ENCODE data around the gene REC114.
"Not testable (repeated sequence)": the region's sequence is repeated elsewhere in the genome, so short reads cannot be mapped to it uniquely, and the experiment has no call there.

The REC114 gene

DNA sequence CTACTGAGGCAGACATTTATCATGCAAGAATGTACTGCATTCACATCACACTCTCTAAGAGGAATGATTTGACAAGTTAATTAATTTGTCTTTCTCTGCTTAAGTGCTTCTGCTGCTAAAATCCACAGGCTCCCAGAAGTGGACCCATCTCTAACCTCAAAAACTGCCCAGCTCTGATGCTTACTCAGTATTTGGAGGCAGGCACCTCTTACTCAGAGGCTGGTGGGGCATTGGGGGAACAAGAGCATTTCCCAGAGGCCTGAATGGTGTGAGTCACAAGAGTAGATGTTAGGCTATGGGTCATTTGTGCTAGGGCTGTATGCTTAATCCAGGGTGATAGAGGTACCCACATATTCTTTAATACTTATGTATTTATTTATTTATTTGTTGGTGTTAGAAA, 39.8 kb upstream of the REC114 start:
- no peak for DNase-seq
- no peak overlapping the region for H3K27ac ChIP-seq
- no peaks in the 10 kb centered on the region for H3K36me3 ChIP-seq (replicated peaks)
- TF ChIP-seq, protein P1, sequence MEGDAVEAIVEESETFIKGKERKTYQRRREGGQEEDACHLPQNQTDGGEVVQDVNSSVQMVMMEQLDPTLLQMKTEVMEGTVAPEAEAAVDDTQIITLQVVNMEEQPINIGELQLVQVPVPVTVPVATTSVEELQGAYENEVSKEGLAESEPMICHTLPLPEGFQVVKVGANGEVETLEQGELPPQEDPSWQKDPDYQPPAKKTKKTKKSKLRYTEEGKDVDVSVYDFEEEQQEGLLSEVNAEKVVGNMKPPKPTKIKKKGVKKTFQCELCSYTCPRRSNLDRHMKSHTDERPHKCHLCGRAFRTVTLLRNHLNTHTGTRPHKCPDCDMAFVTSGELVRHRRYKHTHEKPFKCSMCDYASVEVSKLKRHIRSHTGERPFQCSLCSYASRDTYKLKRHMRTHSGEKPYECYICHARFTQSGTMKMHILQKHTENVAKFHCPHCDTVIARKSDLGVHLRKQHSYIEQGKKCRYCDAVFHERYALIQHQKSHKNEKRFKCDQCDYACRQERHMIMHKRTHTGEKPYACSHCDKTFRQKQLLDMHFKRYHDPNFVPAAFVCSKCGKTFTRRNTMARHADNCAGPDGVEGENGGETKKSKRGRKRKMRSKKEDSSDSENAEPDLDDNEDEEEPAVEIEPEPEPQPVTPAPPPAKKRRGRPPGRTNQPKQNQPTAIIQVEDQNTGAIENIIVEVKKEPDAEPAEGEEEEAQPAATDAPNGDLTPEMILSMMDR (IDR thresholded peaks at IDR 0.05; ENCODE audit: low read depth, low read length, missing control alignments), result no peak
- no peak overlapping the region for H3K4me3 ChIP-seq (ENCODE audit: low read depth, low read length)
- H3K27me3 ChIP-seq (replicated peaks), result no peaks in the 10 kb centered on the region
- in situ Hi-C loops (cut with HindIII; ENCODE audit: low pct_ligation_motif_present, low sequenced_read_pairs), result no loop called here

DNA sequence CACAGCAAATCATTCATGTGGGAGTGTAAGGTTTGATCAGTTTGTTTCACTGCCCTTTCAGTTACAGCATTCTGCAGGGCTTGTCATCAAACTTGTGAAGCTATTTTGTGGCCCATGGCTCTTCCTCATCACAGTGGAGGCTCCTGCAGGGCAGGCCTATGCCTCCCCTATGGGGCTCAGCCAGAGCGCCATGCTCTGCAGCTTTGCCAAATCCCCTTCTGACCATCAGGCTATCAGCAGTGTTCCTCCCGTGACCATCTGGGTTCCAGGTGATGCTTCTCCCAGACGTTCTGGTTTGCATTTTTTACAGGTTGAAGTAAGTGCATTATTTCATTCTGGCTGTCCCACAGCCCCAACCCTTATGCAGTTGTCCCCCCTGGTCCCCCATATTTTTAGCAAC, 28.1 kb upstream of the REC114 start:
- Histone ChIP-seq H3K36me3 (replicated peaks) (no peaks in the 10 kb centered on the region), H3K4me3 (ENCODE audit: low read depth, low read length) (no peak overlapping the region), H3K27me3 (replicated peaks) (no peaks in the 10 kb centered on the region), H3K27ac (no peak overlapping the region)
- in situ Hi-C loops (cut with HindIII; ENCODE audit: low pct_ligation_motif_present, low sequenced_read_pairs), result no loop called here
- no peak for DNase-seq
- TF ChIP-seq, protein P1 (IDR thresholded peaks at IDR 0.05; ENCODE audit: low read depth, low read length, missing control alignments), result no peak

DNA sequence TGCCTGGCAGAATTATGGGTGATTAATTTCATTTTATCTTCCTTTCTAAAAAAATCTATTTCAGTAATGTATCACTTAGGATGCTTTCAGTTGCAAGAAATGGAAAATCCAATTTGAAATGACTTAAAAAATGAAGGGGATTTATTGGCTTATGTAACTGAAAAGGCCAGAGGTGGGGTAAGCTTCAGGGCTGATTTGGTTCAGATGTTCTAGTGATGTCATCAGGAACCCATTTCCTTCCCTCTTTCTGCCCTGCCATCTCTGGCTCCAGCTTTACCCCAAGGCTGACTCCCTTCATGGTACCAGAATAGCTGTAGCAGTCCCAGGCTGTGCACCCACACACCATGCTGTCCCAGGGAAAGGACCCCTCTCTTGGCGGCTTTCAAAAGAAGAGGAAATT, 18.5 kb upstream of the REC114 start:
- TF ChIP-seq, protein P1 (IDR thresholded peaks at IDR 0.05; ENCODE audit: low read depth, low read length, missing control alignments), result no peak
- Histone ChIP-seq H3K27ac (no peak overlapping the region), H3K27me3 (replicated peaks) (no peaks in the 10 kb centered on the region), H3K36me3 (replicated peaks) (no peaks in the 10 kb centered on the region), H3K4me3 (ENCODE audit: low read depth, low read length) (no peak overlapping the region)
- DNase-seq, result no peak
- in situ Hi-C loops (cut with HindIII; ENCODE audit: low pct_ligation_motif_present, low sequenced_read_pairs), result no loop called here

DNA sequence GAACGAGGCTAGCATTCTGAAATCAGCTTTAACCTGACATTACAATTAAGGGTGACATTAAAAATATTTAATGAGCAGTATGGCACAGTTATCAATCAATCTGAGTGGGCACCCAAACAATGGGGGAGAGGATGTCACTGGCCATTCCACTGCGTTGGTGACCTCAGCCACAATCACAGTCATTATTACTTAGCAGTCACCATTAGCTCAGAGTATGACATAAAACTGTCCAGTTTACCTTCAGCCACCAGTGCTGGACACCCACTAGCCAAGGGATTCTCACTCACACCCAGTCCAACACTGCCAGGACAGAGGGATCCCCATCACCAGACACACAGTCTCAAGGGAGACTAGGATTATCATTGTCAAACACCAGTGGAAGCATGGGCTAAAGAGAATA, 17.5 kb upstream of the REC114 start:
- Histone ChIP-seq H3K36me3 (replicated peaks) (no peaks in the 10 kb centered on the region), H3K27me3 (replicated peaks) (no peaks in the 10 kb centered on the region), H3K4me3 (ENCODE audit: low read depth, low read length) (no peak overlapping the region), H3K27ac (no peak overlapping the region)
- in situ Hi-C loops (cut with HindIII; ENCODE audit: low pct_ligation_motif_present, low sequenced_read_pairs), result no loop called here
- TF ChIP-seq, protein P1 (IDR thresholded peaks at IDR 0.05; ENCODE audit: low read depth, low read length, missing control alignments), result no peak
- no peak for DNase-seq

DNA sequence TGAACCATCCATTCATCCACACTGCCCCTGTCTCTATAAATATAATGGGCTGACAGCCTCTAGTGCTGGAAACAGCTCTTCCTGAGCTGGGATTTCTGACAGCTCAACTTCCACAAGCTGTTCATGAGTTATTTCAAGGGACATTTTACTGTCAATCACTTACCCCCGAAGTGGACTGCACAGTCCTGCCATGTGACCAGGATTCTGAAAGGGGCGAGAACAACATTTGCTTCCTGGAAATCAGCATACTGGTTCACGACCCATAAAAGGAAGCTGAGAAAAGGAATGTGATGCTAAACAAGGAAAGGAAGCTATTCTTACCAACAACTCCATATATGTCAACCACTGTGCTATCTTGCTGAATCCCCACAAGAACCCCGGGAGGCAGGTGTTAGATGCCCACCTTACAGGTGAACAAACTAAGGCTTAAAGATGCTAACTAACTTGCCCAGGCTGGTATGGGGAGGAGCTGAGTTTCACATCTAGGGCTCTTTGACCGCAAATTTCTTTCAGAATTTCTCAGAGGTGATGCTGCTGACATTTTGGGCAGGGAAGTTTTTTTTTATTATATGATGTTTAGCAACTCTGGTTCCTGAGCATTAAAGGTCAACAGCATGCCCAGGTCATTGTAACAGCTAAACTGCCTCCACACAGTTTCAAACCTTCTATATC, 16.5 kb upstream of the REC114 start:
- Histone ChIP-seq H3K4me3 (ENCODE audit: low read depth, low read length) (no peak overlapping the region), H3K27me3 (replicated peaks) (no peaks in the 10 kb centered on the region), H3K27ac (no peak overlapping the region), H3K36me3 (replicated peaks) (no peaks in the 10 kb centered on the region)
- in situ Hi-C loops (cut with HindIII; ENCODE audit: low pct_ligation_motif_present, low sequenced_read_pairs), result no loop called here
- TF ChIP-seq, protein P1 (IDR thresholded peaks at IDR 0.05; ENCODE audit: low read depth, low read length, missing control alignments), result no peak
- DNase-seq, result no peak

DNA sequence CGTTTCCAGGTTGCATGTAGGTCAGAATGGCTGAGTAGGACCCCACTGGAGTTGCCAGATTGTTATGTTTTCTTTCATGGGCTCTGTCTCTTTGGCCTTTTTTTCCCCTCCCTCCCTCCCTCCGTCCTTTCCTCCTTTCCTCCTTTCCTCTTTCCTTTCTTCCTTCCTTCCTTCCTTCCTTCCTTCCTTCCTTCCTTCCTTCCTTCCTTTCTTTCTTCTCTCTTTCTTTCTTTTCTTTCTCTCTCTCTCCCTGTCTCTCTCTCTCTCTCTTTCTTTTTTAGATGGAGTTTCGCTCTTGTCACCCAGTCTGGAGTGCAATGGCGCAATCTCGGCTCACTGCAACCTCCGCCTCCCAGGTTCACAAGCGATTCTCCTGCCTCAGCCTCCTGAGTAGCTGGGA, 11.6 kb upstream of the REC114 start:
- H3K27me3 ChIP-seq (replicated peaks); H3K4me3 ChIP-seq (ENCODE audit: low read depth, low read length); in situ Hi-C loops (cut with HindIII; ENCODE audit: low pct_ligation_motif_present, low sequenced_read_pairs); H3K36me3 ChIP-seq (replicated peaks); DNase-seq; H3K27ac ChIP-seq: not testable (repeated sequence)
